Suprapubic skin (tissue), 4 donors: ENCODE data around the gene UPF1.

ENCODE experiments used
- EP300 ChIP-seq: sonication (generic); formaldehyde crosslinking; IDR thresholded peaks from one replicate; pipeline ENCODE4 v1.6.1; 2017; ENCODE audit warnings: antibody characterized with exemption
- POLR2A ChIP-seq, 2 donors: fragments of 450-650 bp; IDR thresholded peaks; one replicate each; pipeline ENCODE4 v1.6.1; 2017; ENCODE audit warnings: antibody characterized with exemption in 2 of 2, mild to moderate bottlenecking in 2 of 2, moderate library complexity in 2 of 2
- POLR2AphosphoS5 ChIP-seq, 3 donors: sonication (generic); formaldehyde crosslinking; IDR thresholded peaks; one replicate each; pipeline ENCODE4 v1.6.1; 2017; ENCODE audit warnings: antibody characterized with exemption in 3 of 3
- TF ChIP-seq, protein P1 (sequence below), 2 donors: fragments of 200-600 bp in 1 of 2; fragments of 450-650 bp in 1 of 2; sonication (generic) in 1 of 2; IDR thresholded peaks; one replicate each; pipeline ENCODE4 v1.5.1; 2016 to 2019; ENCODE audit warnings: antibody characterized with exemption in 2 of 2, mild to moderate bottlenecking in 1 of 2, moderate library complexity in 1 of 2

GRCh38 chr19:18878858-18879578 lies 47.3 kb downstream of the UPF1 start:
- TF ChIP-seq, protein P1, sequence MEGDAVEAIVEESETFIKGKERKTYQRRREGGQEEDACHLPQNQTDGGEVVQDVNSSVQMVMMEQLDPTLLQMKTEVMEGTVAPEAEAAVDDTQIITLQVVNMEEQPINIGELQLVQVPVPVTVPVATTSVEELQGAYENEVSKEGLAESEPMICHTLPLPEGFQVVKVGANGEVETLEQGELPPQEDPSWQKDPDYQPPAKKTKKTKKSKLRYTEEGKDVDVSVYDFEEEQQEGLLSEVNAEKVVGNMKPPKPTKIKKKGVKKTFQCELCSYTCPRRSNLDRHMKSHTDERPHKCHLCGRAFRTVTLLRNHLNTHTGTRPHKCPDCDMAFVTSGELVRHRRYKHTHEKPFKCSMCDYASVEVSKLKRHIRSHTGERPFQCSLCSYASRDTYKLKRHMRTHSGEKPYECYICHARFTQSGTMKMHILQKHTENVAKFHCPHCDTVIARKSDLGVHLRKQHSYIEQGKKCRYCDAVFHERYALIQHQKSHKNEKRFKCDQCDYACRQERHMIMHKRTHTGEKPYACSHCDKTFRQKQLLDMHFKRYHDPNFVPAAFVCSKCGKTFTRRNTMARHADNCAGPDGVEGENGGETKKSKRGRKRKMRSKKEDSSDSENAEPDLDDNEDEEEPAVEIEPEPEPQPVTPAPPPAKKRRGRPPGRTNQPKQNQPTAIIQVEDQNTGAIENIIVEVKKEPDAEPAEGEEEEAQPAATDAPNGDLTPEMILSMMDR (IDR thresholded peaks at IDR 0.05) = no peak
- TF ChIP-seq EP300 = no peak
- no peak for TF ChIP-seq POLR2A (IDR thresholded peaks at IDR 0.05)
- no peak for TF ChIP-seq POLR2AphosphoS5 (IDR thresholded peaks at IDR 0.05)
